NCI-H526 (cell line): ENCODE measurements around the gene MYO5C.
A peak's percentile ranks its signal among the peaks of the same experiment; 100 is the strongest.
"Not testable (repeated sequence)": the region's sequence is repeated elsewhere in the genome, so short reads cannot be mapped to it uniquely, and the experiment has no call there.

Experiments
- DNase-seq, 2 experiments: peaks; one replicate each; lab custom pipeline; 2025; lab: John Stamatoyannopoulos, UW

Gene MYO5C

GRCh38 chr15:52243286-52243685 lies 52.3 kb downstream of the MYO5C start:
- no peak for DNase-seq

- DNase-seq: no peak
These were observed 54.1 kb downstream of the MYO5C start for GRCh38 chr15:52241489-52241888.

GRCh38 chr15:52240166-52240565 lies 55.4 kb downstream of the MYO5C start:
- DNase-seq: no peak

DNA sequence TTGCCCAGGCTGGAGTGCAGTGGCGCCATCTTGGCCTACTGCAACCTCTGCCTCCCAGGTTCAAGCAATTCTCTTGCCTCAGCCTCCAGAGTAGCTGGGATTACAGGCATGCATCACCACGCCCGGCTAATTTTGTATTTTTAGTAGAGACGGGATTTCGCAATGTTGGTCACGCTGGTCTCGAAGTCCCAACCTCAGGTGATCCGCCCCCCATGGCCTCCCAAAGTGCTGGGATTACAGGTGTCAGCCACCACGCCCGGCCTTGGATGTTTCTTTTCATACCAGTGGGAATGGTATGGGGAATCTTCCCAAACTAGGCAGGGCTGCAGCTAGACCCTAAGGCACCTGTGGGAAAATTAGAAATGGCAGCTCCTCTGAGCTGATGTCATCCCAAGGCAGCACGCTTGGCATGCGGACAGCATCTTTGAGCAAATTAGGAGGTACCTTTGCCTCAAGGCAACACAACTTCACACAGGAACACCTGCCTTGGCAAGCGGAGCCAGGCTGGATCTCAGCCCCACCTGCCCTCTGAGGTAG lies 56.5 kb downstream of the MYO5C start:
- not testable (repeated sequence) for DNase-seq

DNA sequence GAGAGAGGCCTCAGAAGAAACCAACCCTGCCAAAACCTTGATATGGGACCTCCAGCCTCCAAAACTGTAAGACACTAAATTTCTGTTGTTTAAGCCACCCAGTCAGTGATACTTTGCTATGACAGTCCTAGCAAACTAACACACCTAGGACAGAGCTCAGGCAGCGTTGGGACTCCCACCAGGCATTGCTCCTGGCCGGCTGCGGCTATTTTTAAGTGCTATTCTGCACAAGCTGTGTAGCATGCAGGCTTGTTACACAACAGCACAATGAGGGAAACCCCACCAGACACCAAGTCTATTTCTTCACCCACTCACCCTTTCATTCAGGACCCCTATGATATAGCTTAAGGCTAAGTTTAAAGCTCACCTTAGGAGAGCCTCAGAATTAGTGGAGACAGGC lies 57.5 kb downstream of the MYO5C start:
- no peak for DNase-seq

- no peak for DNase-seq
These were observed 59.6 kb downstream of the MYO5C start for GRCh38 chr15:52236013-52236412.

- DNase-seq: no peak
These were observed 60.7 kb downstream of the MYO5C start for GRCh38 chr15:52234596-52235541.

GRCh38 chr15:52233405-52233804 lies 62.2 kb downstream of the MYO5C start:
- DNase-seq: no peak

DNA sequence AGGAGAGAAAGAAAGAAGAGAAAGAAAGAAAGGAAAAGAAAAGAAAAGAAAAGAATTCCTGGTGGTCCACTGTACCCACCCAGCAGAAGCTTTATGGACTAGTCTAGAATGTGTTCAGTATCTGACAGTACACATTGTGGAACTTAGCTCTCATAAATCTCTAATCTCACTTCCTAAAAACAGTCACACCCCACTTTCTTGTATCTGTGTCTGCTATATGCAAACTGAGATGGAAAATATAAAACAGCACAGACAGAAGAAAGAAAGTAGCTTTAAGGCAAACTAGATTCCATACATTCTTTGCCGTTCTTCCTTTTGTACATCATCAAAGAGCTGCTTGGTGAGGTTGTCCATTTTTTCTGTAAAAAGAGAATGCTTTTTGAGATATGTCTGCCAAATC lies 63.3 kb downstream of the MYO5C start:
- no peak for DNase-seq

GRCh38 chr15:52230073-52230472 lies 65.5 kb downstream of the MYO5C start:
- DNase-seq: no peak

- peak in 1 of 2 experiments; percentile 43 for DNase-seq
These were observed 66.7 kb downstream of the MYO5C start for GRCh38 chr15:52228921-52229320.

DNA sequence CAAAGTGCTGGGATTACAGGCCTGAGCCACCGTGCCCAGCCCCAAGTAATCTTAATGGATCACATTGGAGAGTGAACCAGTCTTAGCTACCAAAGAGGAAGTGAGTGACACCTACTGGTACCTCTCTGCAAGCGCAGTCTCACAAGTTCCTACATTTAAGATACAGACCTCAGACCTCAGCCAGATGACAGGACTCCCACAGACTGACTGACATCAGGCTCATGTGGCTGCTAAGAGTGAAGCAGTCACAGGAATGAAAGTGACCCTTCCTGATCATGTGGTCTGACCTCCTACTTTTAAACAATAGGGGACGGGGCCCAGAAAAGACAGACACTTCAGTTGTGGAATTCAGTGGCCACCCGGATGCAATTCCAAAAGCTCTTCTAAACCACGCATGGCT lies 68.1 kb downstream of the MYO5C start:
- peak; percentile 30 to 79 for DNase-seq

GRCh38 chr15:52225230-52225629 lies 70.4 kb downstream of the MYO5C start:
- DNase-seq: no peak

DNA sequence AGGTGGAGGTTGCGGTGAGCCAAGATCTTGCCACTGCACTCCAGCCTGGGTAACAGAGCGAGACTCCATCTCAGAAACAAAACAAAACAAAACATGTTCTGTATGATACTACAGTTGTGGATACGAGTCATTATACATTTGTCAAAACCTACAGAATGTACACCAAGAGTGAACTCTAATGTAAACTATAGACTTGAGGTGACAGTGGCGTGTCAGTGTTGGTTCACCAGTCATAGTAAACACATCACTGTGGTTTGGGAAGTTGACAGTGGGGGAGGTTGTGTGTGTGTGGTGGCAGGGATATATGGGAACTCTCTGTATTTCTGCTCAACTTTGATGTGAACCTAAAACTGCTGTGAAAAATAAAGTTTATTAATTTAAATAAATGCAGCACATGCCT lies 71.4 kb downstream of the MYO5C start:
- no peak for DNase-seq

DNA sequence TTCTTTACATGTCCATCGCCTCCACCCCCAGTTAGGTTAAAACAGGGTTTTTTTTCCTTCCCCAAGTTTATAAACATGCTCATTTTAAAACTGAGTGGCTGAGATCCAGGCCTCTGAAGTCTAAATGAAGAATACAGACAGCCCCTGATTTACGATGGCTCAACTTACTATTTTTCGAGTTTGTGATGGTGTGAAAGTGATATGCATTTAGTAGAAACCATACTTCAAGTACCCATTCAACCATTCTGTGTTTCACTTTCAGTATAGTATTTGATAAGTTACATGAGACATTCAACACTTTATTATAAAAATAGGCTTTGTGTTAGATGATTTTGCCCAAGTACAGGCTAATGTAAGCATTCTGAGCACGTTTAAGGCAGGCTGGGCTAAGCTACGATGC lies 73.9 kb downstream of the MYO5C start:
- no peak for DNase-seq

DNA sequence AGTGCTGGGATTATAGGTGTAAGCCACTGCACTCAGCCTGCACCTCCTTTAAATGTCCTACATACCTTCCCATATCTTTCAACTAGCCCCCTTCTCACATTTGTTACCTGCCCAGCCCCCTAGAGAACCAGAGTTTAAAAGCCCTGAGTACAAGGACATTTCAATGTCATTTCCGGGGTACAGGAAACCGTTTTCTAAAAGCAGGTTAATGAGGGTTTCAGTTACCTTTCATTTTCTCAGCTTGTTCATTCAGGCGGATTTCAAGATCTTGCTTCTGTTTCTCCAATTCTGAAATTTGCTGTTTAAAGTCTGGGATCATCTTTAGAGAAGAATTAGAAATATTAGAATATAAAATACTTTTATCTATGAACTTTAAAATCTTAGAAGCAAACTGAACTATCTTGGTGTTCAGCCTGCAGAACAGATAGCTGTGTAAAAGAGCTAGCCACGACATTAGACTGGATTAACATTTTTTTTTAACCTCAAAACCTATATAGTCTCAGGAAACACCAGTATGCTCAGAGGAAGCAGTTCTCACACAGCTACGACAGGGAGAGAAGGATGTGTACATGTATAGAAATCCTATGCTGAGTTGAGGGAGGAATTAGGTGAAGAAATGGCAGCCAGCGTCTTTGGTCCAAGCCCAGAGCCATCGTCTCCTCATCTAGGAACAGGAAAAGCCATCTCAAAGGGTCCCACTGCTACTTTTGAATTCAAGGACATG lies 74.5 kb downstream of the MYO5C start:
- no peak for DNase-seq

- DNase-seq: no peak
These were observed 75.4 kb downstream of the MYO5C start for GRCh38 chr15:52220251-52220650.

DNA sequence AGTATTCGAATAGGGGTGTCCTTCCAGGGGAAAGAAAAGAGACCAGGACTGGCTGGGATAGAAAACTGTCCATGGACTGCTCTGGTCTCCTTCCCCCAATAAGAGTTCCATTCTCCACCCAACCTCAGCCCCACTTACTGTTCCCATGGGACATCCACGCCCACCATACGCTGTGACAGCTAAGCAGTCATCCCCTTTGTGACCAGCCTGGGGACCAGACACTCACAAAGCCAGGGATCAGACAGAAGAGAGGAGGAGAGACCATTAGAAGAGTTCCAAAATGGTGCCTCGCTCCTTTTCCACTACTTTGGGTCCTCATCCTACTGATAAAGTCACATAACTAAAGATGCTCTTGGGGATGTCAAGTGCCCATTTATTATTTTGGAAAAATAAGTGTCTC lies 76.8 kb downstream of the MYO5C start:
- DNase-seq: no peak

DNA sequence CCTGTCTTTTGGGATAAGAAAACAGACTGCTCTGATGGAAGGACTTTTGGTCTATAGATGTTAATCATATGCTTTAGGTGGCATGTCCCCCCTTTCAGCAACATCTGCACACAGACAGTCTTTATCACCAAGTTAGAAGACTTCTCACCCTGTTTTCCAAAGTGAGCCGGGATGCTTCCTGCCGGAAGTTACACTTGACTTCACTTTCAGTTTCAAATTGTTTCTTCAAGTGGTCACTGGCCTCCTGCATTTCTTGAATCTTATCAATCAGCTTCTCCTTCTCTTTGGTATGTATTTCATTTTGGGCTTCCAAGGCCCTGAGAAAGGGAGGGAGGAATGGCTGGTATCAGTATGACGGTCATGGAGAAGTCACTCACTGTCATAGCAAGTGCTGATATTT lies 77.2 kb downstream of the MYO5C start:
- no peak for DNase-seq

DNA sequence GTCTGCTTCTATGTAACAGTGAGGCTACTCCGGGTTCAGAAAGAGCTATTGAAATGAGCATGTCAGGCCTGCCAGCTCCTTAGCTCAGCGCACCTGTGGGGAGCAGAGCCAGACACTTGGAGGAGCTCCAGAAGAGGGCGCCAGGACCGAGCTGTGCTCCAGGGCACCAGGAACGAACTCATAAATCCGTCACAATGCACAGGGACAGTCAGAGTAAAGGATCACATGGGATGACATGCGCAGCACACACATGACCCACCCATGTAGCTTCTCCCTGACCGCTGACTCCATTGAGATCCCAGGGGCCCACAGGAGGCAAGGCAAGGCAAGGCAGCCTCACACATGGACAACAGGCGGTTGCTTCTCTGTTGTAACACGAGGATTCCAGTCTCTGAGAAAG lies 78.4 kb downstream of the MYO5C start:
- peak; percentile 1 to 34 for DNase-seq

GRCh38 chr15:52214553-52214952 lies 81.1 kb downstream of the MYO5C start:
- DNase-seq: no peak

GRCh38 chr15:52213206-52213605 lies 82.4 kb downstream of the MYO5C start:
- no peak for DNase-seq
